ENCODE measurements around the gene DST. TPM values are rescaled to one million over a fixed set of nuclear protein-coding genes. Genes with fewer than 3 reads are reported as not detected.

The DST gene
- total and polyA plus RNA-seq, 2 experiments from 2014 or later = 103 to 369 TPM

DNA sequence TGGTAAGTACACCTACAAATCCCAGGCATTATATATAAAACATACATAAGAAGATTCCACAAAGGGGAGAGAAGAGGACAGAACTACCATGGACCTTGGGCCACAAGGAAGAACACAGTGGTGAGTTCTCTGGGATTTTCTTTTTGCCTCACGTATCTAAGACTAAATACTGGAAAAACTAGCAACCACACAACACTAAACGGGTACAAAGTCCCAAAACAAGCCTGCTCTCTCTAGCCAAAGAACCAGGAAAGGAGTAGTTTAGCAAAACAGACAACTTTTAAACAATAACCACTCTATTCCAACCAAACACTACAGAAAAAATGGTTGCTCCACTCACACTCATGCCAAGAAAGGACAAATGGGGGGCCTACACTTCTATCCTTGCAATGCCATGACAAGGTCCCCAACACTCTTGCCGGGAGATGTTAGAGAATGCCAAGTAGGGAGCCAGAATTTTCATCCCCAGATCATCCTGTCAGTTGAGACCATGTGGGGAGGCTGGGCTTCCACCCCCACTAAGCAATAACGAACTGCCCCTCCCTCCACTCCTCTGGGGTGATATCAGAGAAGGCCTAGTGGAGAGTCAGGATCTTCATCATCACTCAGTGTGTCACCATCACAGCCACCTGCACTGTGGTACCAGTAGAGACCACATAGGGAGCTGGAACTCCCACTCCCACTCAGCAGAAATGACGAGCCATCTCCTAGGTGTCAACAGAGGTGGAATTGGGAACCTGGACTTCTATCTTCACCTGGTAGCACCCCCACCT lies 123.5 kb downstream of the DST start:
- H3K27ac ChIP-seq = no peak overlapping the region
- TF ChIP-seq CTCF (IDR thresholded peaks at IDR 0.05; ENCODE audit: poor library complexity) (no peak), EZH2phosphoT487 (IDR thresholded peaks at IDR 0.05; ENCODE audit: low read depth, severe bottlenecking, unreplicated experiment) (no peak), EZH2 (IDR thresholded peaks at IDR 0.05; ENCODE audit: borderline replicate concordance) (no peak)
- DNase-seq (ENCODE audit: low spot score) = no peak
- no peak overlapping the region for H2AFZ ChIP-seq
- no peaks in the 10 kb centered on the region for H4K20me1 ChIP-seq (ENCODE audit: insufficient read depth, poor library complexity, severe bottlenecking)
- no peaks in the 10 kb centered on the region for H3K27me3 ChIP-seq
- H3K4me1 ChIP-seq (ENCODE audit: insufficient read depth) = peaks cover 31% of the 10 kb centered on the region
- 84% methylated on average over 5 of the region's 5 CpGs for WGBS (ENCODE audit: low lambda C conversion rate, missing lambda C conversion rate)
- H3K79me2 ChIP-seq = peaks cover 30% of the 10 kb centered on the region
- no peak overlapping the region for H3K4me3 ChIP-seq
- H3K4me2 ChIP-seq = no peak overlapping the region
- no peaks in the 10 kb centered on the region for H3K36me3 ChIP-seq (replicated peaks; ENCODE audit: insufficient read depth, low read depth)
- no peaks in the 10 kb centered on the region for H3K9me3 ChIP-seq (ENCODE audit: low read depth)
- H3K9me2 ChIP-seq (replicated peaks; ENCODE audit: insufficient read depth) = no peaks in the 10 kb centered on the region

- H4K20me1 ChIP-seq (ENCODE audit: insufficient read depth, poor library complexity, severe bottlenecking) = no peaks in the 10 kb centered on the region
- H3K79me2 ChIP-seq = peaks cover 20% of the 10 kb centered on the region
- H3K9me3 ChIP-seq (ENCODE audit: low read depth) = no peaks in the 10 kb centered on the region
- 50% methylated on average over 5 of the region's 5 CpGs for WGBS (ENCODE audit: low lambda C conversion rate, missing lambda C conversion rate)
- H3K4me3 ChIP-seq = no peak overlapping the region
- H3K36me3 ChIP-seq (replicated peaks; ENCODE audit: insufficient read depth, low read depth) = no peaks in the 10 kb centered on the region
- no peaks in the 10 kb centered on the region for H3K9me2 ChIP-seq (replicated peaks; ENCODE audit: insufficient read depth)
- DNase-seq (ENCODE audit: low spot score) = no peak
- TF ChIP-seq EZH2 (IDR thresholded peaks at IDR 0.05; ENCODE audit: borderline replicate concordance) (no peak), EZH2phosphoT487 (IDR thresholded peaks at IDR 0.05; ENCODE audit: low read depth, severe bottlenecking, unreplicated experiment) (no peak), CTCF (IDR thresholded peaks at IDR 0.05; ENCODE audit: poor library complexity) (no peak)
- H3K27me3 ChIP-seq = no peaks in the 10 kb centered on the region
- no peak overlapping the region for H2AFZ ChIP-seq
- peaks cover 28% of the 10 kb centered on the region for H3K4me1 ChIP-seq (ENCODE audit: insufficient read depth)
- no peak overlapping the region for H3K4me2 ChIP-seq
- H3K27ac ChIP-seq = peak overlapping the region; percentile 42
These were observed 125.4 kb downstream of the DST start for GRCh38 chr6:56517155-56517745.

- H3K36me3 ChIP-seq (replicated peaks; ENCODE audit: insufficient read depth, low read depth) = no peaks in the 10 kb centered on the region
- whole genome bisulfite sequencing (ENCODE audit: low lambda C conversion rate, missing lambda C conversion rate) = 82% methylated on average over 1 of the region's 1 CpG
- no peaks in the 10 kb centered on the region for H3K27me3 ChIP-seq
- DNase-seq (ENCODE audit: low spot score) = no peak
- peaks cover 20% of the 10 kb centered on the region for H3K79me2 ChIP-seq
- no peak overlapping the region for H3K4me3 ChIP-seq
- no peaks in the 10 kb centered on the region for H3K9me3 ChIP-seq (ENCODE audit: low read depth)
- H3K9me2 ChIP-seq (replicated peaks; ENCODE audit: insufficient read depth) = no peaks in the 10 kb centered on the region
- H3K4me2 ChIP-seq = no peak overlapping the region
- TF ChIP-seq EZH2phosphoT487 (IDR thresholded peaks at IDR 0.05; ENCODE audit: low read depth, severe bottlenecking, unreplicated experiment) = no peak
- no peaks in the 10 kb centered on the region for H4K20me1 ChIP-seq (ENCODE audit: insufficient read depth, poor library complexity, severe bottlenecking)
- no peak overlapping the region for H2AFZ ChIP-seq
- no peak overlapping the region for H3K27ac ChIP-seq
- peaks cover 21% of the 10 kb centered on the region for H3K4me1 ChIP-seq (ENCODE audit: insufficient read depth)
These were observed 126.7 kb downstream of the DST start for GRCh38 chr6:56516003-56516402.

All from hepatocyte (in vitro differentiated cells).